Panc1 (cell line): ENCODE results near the gene C1QTNF4. TPM values are rescaled to one million over a fixed set of nuclear protein-coding genes. Genes with fewer than 3 reads are reported as not detected.

Source experiments
- ATAC-seq: fragments of 200-7000 bp; cut with Tn5 transposase; 2 replicates; pipeline ENCODE4 v1.9.1; 2020; ENCODE audit warnings: mild to moderate bottlenecking, moderate library complexity
- BruUV-seq: library from RNA; stranded (reverse); fragments of 400-500 nt; replicated peaks from 2 replicates; lab custom pipeline; 2021; lab: Mats Ljungman, UMichigan
- CTCF ChIA-PET: fragments of 300-600 bp; sonication (Branson Sonifier 250); formaldehyde crosslinking; loops from one replicate; lab custom pipeline; 2022; ENCODE audit warnings: antibody characterized with exemption; lab: Charles Lee
- POLR2A ChIA-PET: fragments of 300-600 bp; sonication (Branson Sonifier 250); formaldehyde crosslinking; loops from one replicate; lab custom pipeline; 2022; ENCODE audit warnings: antibody characterized with exemption; lab: Charles Lee
- DNase-seq: peaks from one replicate; pipeline ENCODE4 v3.0.0-alpha.2; 2010; ENCODE audit warnings: low read depth, low spot score
- H3K27ac ChIP-seq: 2 replicates; pipeline ENCODE4 v1.5.1; 2011; ENCODE audit warnings: mild to moderate bottlenecking, low read length, inconsistent platforms
- H3K27me3 ChIP-seq: fragments of 200-500 bp; sonication (Bioruptor generic); 2 replicates; pipeline ENCODE4 v1.6.0; 2014; ENCODE audit warnings: low read length, inconsistent platforms; ENCODE audit not compliant: control insufficient read depth, insufficient read depth
- H3K36me3 ChIP-seq: fragments of 200-500 bp; sonication (Bioruptor generic); 2 replicates; pipeline ENCODE4 v1.5.1; 2014; ENCODE audit warnings: inconsistent platforms, mild to moderate bottlenecking, low read length, moderate library complexity; ENCODE audit not compliant: control insufficient read depth, insufficient read depth
- H3K4me1 ChIP-seq: 2 replicates; pipeline ENCODE4 v1.5.1; 2011; ENCODE audit warnings: inconsistent platforms, mild to moderate bottlenecking, low read length, moderate library complexity; ENCODE audit not compliant: control insufficient read depth, insufficient read depth
- H3K4me3 ChIP-seq, 2 experiments: 2 replicates each; pipeline ENCODE4 v1.5.1; 2011 to 2012; ENCODE audit warnings: low read depth in 2 of 2, low read length in 2 of 2, mild to moderate bottlenecking in 2 of 2, inconsistent platforms in 1 of 2, moderate library complexity in 1 of 2
- H3K9me3 ChIP-seq: fragments of 200-500 bp; sonication (Bioruptor generic); 2 replicates; pipeline ENCODE4 v1.5.1; 2014; ENCODE audit warnings: low read depth, mild to moderate bottlenecking, inconsistent platforms, low read length, moderate library complexity; ENCODE audit not compliant: control insufficient read depth, insufficient read depth
- POLR2AphosphoS5 ChIP-seq: IDR thresholded peaks from 2 replicates; pipeline ENCODE4 v1.6.1; 2012; ENCODE audit warnings: mild to moderate bottlenecking, low read depth, low read length, moderate library complexity
- SIN3A ChIP-seq: IDR thresholded peaks from 2 replicates; pipeline ENCODE4 v1.6.1; 2012; ENCODE audit warnings: low read depth, mild to moderate bottlenecking, low read length, moderate library complexity, borderline replicate concordance; ENCODE audit not compliant: insufficient read depth
- TCF7L2 ChIP-seq: IDR thresholded peaks from 2 replicates; pipeline ENCODE4 v1.6.1; 2011; ENCODE audit warnings: mild to moderate bottlenecking, low read depth, low read length, inconsistent platforms
- in situ Hi-C: cut with HindIII; loops from 2 replicates; pipeline ENCODE4 v1.10.0; 2016; ENCODE audit warnings: low sequenced_read_pairs, low pct_unique_long_range_greater_than_20kb
- intact Hi-C: fragments of 100-400 bp; cut with micrococcal nuclease; formaldehyde crosslinking; loops from one replicate; pipeline ENCODE4 v1.10.0; 2022; ENCODE audit not compliant: unreplicated experiment
- total RNA-seq: library from RNA; stranded (reverse); gene quantifications from one replicate; pipeline ENCODE4 v1.2.1, GENCODE V29; 2021; ENCODE audit not compliant: unreplicated experiment
- TF ChIP-seq, protein P1 (sequence below), 2 experiments: IDR thresholded peaks; 2 replicates each; pipeline ENCODE4 v1.6.1; 2011 to 2012; ENCODE audit warnings: low read depth in 2 of 2, control low read depth in 1 of 2, low read length in 1 of 2, mild to moderate bottlenecking in 1 of 2, moderate library complexity in 1 of 2; ENCODE audit not compliant: insufficient read depth in 1 of 2
- TF ChIP-seq, protein P2 (sequence below): fragments of 450-650 bp; IDR thresholded peaks from 2 replicates; pipeline ENCODE4 v1.5.1; 2017; ENCODE audit warnings: mild to moderate bottlenecking

The C1QTNF4 gene
- total RNA-seq, 1 experiment from 2014 or later, result not detected

DNA sequence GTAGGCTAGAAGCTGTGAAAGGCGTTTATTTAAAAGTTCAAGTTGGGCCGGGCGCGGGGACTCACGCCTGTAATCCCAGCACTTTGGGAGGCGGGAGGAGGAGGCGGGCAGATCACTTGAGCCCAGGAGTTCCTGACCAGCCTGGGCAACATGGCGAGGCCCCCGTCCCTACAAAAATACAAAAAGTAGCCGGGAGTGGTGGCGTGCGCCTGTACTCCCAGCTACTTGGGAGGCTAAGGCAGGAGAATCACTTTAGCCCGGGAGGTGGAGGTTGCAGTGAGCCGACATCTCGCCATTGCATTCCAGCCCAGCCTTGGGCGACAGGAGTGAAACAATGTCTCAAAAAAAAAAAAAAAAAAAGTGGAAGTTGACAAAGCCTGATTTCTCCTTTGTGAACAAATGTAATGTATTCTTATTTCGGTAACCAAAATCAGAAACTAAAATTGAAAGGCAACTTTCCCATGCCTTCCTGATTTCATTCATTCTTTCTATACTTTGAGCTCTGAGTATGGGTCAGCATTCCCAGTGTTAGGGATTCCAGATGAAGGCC lies 28.0 kb downstream of the C1QTNF4 start:
- Histone ChIP-seq H3K9me3 (no peaks in the 10 kb centered on the region), H3K27ac (peak overlapping the region; percentile 89), H3K4me3 (peak overlapping the region; percentile 77 to 94), H3K36me3 (peaks cover 2% of the 10 kb centered on the region; the same call in 1 of the 2 replicates), H3K4me1 (peaks cover 4% of the 10 kb centered on the region; the same call in 1 of the 2 replicates), H3K27me3 (no peaks in the 10 kb centered on the region)
- POLR2A ChIA-PET, result interaction anchor here (0.6 kb wide), 1 partner anchor 76 kb away, joined by 6 read pairs; no protein-coding TSS in a partner anchor
- CTCF ChIA-PET, result interaction anchor here (0.7 kb wide), 1 partner anchor 31 kb away, joined by 12 read pairs; no protein-coding TSS in a partner anchor
- no peak for TF ChIP-seq SIN3A
- TF ChIP-seq, protein P1, sequence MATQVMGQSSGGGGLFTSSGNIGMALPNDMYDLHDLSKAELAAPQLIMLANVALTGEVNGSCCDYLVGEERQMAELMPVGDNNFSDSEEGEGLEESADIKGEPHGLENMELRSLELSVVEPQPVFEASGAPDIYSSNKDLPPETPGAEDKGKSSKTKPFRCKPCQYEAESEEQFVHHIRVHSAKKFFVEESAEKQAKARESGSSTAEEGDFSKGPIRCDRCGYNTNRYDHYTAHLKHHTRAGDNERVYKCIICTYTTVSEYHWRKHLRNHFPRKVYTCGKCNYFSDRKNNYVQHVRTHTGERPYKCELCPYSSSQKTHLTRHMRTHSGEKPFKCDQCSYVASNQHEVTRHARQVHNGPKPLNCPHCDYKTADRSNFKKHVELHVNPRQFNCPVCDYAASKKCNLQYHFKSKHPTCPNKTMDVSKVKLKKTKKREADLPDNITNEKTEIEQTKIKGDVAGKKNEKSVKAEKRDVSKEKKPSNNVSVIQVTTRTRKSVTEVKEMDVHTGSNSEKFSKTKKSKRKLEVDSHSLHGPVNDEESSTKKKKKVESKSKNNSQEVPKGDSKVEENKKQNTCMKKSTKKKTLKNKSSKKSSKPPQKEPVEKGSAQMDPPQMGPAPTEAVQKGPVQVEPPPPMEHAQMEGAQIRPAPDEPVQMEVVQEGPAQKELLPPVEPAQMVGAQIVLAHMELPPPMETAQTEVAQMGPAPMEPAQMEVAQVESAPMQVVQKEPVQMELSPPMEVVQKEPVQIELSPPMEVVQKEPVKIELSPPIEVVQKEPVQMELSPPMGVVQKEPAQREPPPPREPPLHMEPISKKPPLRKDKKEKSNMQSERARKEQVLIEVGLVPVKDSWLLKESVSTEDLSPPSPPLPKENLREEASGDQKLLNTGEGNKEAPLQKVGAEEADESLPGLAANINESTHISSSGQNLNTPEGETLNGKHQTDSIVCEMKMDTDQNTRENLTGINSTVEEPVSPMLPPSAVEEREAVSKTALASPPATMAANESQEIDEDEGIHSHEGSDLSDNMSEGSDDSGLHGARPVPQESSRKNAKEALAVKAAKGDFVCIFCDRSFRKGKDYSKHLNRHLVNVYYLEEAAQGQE (IDR thresholded peaks at IDR 0.05; ENCODE audit: insufficient read depth in 1 of 2, low read depth in 2 of 2, low read length in 1 of 2), result no peak
- TF ChIP-seq POLR2AphosphoS5, result no peak
- TF ChIP-seq, protein P2, sequence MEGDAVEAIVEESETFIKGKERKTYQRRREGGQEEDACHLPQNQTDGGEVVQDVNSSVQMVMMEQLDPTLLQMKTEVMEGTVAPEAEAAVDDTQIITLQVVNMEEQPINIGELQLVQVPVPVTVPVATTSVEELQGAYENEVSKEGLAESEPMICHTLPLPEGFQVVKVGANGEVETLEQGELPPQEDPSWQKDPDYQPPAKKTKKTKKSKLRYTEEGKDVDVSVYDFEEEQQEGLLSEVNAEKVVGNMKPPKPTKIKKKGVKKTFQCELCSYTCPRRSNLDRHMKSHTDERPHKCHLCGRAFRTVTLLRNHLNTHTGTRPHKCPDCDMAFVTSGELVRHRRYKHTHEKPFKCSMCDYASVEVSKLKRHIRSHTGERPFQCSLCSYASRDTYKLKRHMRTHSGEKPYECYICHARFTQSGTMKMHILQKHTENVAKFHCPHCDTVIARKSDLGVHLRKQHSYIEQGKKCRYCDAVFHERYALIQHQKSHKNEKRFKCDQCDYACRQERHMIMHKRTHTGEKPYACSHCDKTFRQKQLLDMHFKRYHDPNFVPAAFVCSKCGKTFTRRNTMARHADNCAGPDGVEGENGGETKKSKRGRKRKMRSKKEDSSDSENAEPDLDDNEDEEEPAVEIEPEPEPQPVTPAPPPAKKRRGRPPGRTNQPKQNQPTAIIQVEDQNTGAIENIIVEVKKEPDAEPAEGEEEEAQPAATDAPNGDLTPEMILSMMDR, result no peak
- TF ChIP-seq TCF7L2, result no peak
- in situ Hi-C loops (no loop called here), intact Hi-C loops (no loop called here)
- BruUV-seq, result no TSS peak
- ATAC-seq (peak; percentile 47), DNase-seq (no peak)

DNA sequence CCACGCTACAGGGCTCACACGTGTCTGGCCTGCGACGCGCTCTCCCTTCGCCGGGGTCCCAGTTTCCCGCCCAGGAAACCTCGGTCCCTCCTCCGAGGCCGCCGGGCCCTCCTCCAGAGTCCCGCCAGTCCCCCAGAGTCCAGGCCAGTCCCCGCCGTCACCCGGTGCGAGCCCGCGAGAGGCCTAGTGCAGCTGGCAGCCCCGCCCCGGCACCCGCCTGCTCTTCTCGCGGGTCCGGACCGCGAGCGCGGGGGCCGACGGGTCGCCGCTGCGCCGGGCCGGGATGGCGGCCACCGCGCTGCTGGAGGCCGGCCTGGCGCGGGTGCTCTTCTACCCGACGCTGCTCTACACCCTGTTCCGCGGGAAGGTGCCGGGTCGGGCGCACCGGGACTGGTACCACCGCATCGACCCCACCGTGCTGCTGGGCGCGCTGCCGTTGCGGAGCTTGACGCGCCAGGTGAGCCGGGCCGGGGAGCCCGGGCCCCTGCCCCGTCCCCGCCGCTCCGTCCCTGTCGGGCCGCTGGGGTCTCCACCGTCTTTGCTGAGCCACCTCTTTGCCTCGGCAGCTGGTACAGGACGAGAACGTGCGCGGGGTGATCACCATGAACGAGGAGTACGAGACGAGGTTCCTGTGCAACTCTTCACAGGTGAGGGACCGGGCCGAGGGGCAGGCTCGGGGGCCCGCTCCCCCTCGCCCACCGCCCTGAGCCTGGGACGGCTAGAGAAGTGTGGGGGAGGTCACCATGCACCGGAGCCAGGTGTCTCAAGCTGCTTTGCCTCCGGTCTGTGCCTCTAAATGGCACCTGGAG lies 28.7 kb downstream of the C1QTNF4 start, which contains the start of gene PTPMT1:
Gene PTPMT1, plus strand, starts transcription at position 260 of the 809 bp plus-strand sequence. Its CDS starts 24 bp downstream, at position 284.
- no peak for DNase-seq
- intact Hi-C loops, result no loop called here

More for the DNA sequence above, 28.7 kb downstream of the C1QTNF4 start, which contains the start of gene PTPMT1:
- no peaks in the 10 kb centered on the region for H3K9me3 ChIP-seq
- POLR2A ChIA-PET, result interaction anchor here (0.5 kb wide), 1 partner anchor 912 kb away, joined by 5 read pairs; no protein-coding TSS in a partner anchor
- peak within 1 kb of the TSS; percentile 77 to 94 for H3K4me3 ChIP-seq
- TF ChIP-seq POLR2AphosphoS5 (peak; percentile 61), TCF7L2 (no peak), SIN3A (0 out of 2 replicates have a peak, but pooled peaks have one; percentile 56)
- no peaks in the 10 kb centered on the region for H3K27me3 ChIP-seq
- CTCF ChIA-PET, result no interaction called here
- H3K4me1 ChIP-seq, result peaks cover 4% of the 10 kb centered on the region; the same call in 1 of the 2 replicates
- BruUV-seq, result no TSS peak
- no peaks in the 10 kb centered on the region for H3K36me3 ChIP-seq
- in situ Hi-C loops, result no loop called here
- peak; percentile 98 for ATAC-seq
- H3K27ac ChIP-seq, result peak within 1 kb of the TSS; percentile 89
